Breast epithelium (tissue), 4 donors: ENCODE results near the gene FMN1. TPM values are rescaled to one million over a fixed set of nuclear protein-coding genes. Genes with fewer than 3 reads are reported as not detected.

Experiments used
- DNase-seq, 2 donors: peaks; one replicate each; pipeline ENCODE4 v3.0.0-alpha.2; 2019; ENCODE audit warnings: low spot score in 2 of 2
- H3K27ac ChIP-seq, 2 donors: fragments of 200-600 bp; sonication (generic) in 1 of 2; one replicate each; pipeline ENCODE4 v1.5.1; 2016 to 2019; ENCODE audit warnings: mild to moderate bottlenecking in 1 of 2
- H3K27me3 ChIP-seq, 2 donors: fragments of 200-600 bp; sonication (generic) in 1 of 2; one replicate each; pipeline versions ENCODE4 v1.5.1 to v1.6.0; 2017 to 2019; ENCODE audit warnings: control low read depth in 1 of 2, mild to moderate bottlenecking in 1 of 2
- H3K36me3 ChIP-seq: fragments of 200-600 bp; one replicate; pipeline ENCODE4 v1.5.1; 2019
- H3K4me1 ChIP-seq, 2 donors: fragments of 200-600 bp; sonication (generic); one replicate each; pipeline ENCODE4 v1.5.1; 2016 to 2019; ENCODE audit warnings: control low read depth in 1 of 2
- H3K4me3 ChIP-seq, 3 donors: fragments of 200-600 bp; sonication (generic); 1 replicate in 2 of 3; 2 replicates in 1 of 3; pipeline ENCODE4 v1.5.1; 2016 to 2019; ENCODE audit warnings: mild to moderate bottlenecking in 3 of 3, moderate library complexity in 2 of 3
- H3K9me3 ChIP-seq, 2 donors: fragments of 200-600 bp; sonication (generic) in 1 of 2; one replicate each; pipeline ENCODE4 v1.5.1; 2016 to 2019; ENCODE audit warnings: control low read depth in 1 of 2
- CTCF ChIP-seq, 3 donors: fragments of 450-650 bp; IDR thresholded peaks; one replicate each; pipeline ENCODE4 v1.5.1; 2016 to 2017; ENCODE audit warnings: antibody characterized with exemption in 3 of 3, mild to moderate bottlenecking in 3 of 3, moderate library complexity in 3 of 3
- POLR2A ChIP-seq: fragments of 450-650 bp; IDR thresholded peaks from one replicate; pipeline ENCODE4 v1.6.1; 2016; ENCODE audit warnings: antibody characterized with exemption, mild to moderate bottlenecking, moderate library complexity
- POLR2AphosphoS5 ChIP-seq, 3 donors: sonication (generic); formaldehyde crosslinking; IDR thresholded peaks; one replicate each; pipeline ENCODE4 v1.6.1; 2017; ENCODE audit warnings: antibody characterized with exemption in 3 of 3
- intact Hi-C: fragments of 100-400 bp; cut with DNase I; formaldehyde crosslinking; loops from one replicate; pipeline ENCODE4 v1.15.1; 2023; ENCODE audit warnings: low total_unique reads
- total RNA-seq, 3 donors: library from RNA; depleted of rRNA; stranded (reverse); fragments of >200 nt; gene quantifications; one replicate each; pipeline ENCODE4 v1.1.0, GENCODE V29; 2016

Gene FMN1
- total RNA-seq, 3 donors from 2014 or later: 33.1 to 56.8 (median 50.7) TPM

- no peak for DNase-seq
- intact Hi-C loops: no loop called here
- no peaks in the 10 kb centered on the region for H3K27me3 ChIP-seq
- no peaks in the 10 kb centered on the region for H3K9me3 ChIP-seq
- TF ChIP-seq POLR2A (no peak), POLR2AphosphoS5 (IDR thresholded peaks at IDR 0.05) (no peak), CTCF (IDR thresholded peaks at IDR 0.05) (no peak)
- H3K27ac ChIP-seq: no peak overlapping the region
- H3K36me3 ChIP-seq: no peaks in the 10 kb centered on the region
- no peak overlapping the region for H3K4me3 ChIP-seq
- no peaks in the 10 kb centered on the region for H3K4me1 ChIP-seq
These were observed 338.6 kb downstream of the FMN1 start for GRCh38 chr15:32855942-32856341.

GRCh38 chr15:32853592-32853991 lies 340.9 kb downstream of the FMN1 start:
- Histone ChIP-seq H3K4me3 (no peak overlapping the region), H3K27me3 (no peaks in the 10 kb centered on the region), H3K4me1 (no peaks in the 10 kb centered on the region), H3K36me3 (no peaks in the 10 kb centered on the region), H3K9me3 (no peaks in the 10 kb centered on the region), H3K27ac (no peak overlapping the region)
- intact Hi-C loops: no loop called here
- TF ChIP-seq POLR2A (no peak), POLR2AphosphoS5 (IDR thresholded peaks at IDR 0.05) (no peak), CTCF (IDR thresholded peaks at IDR 0.05) (no peak)
- no peak for DNase-seq

GRCh38 chr15:32852771-32853170 lies 341.7 kb downstream of the FMN1 start:
- no peaks in the 10 kb centered on the region for H3K36me3 ChIP-seq
- H3K4me1 ChIP-seq: no peaks in the 10 kb centered on the region
- TF ChIP-seq POLR2AphosphoS5 (IDR thresholded peaks at IDR 0.05) (no peak), CTCF (IDR thresholded peaks at IDR 0.05) (no peak), POLR2A (no peak)
- H3K4me3 ChIP-seq: no peak overlapping the region
- no peak for DNase-seq
- H3K27me3 ChIP-seq: no peaks in the 10 kb centered on the region
- H3K9me3 ChIP-seq: no peaks in the 10 kb centered on the region
- H3K27ac ChIP-seq: no peak overlapping the region
- intact Hi-C loops: no loop called here

- TF ChIP-seq CTCF (IDR thresholded peaks at IDR 0.05) (no peak), POLR2AphosphoS5 (IDR thresholded peaks at IDR 0.05) (no peak), POLR2A (no peak)
- H3K27ac ChIP-seq: no peak overlapping the region
- intact Hi-C loops: no loop called here
- DNase-seq: no peak
- H3K9me3 ChIP-seq: no peaks in the 10 kb centered on the region
- H3K27me3 ChIP-seq: no peaks in the 10 kb centered on the region
- no peaks in the 10 kb centered on the region for H3K36me3 ChIP-seq
- H3K4me3 ChIP-seq: no peak overlapping the region
- H3K4me1 ChIP-seq: no peaks in the 10 kb centered on the region
These were observed 342.5 kb downstream of the FMN1 start for GRCh38 chr15:32852017-32852416.

GRCh38 chr15:32851572-32851971 lies 342.9 kb downstream of the FMN1 start:
- no peaks in the 10 kb centered on the region for H3K4me1 ChIP-seq
- no peak overlapping the region for H3K27ac ChIP-seq
- DNase-seq: no peak
- intact Hi-C loops: no loop called here
- no peaks in the 10 kb centered on the region for H3K36me3 ChIP-seq
- H3K9me3 ChIP-seq: no peaks in the 10 kb centered on the region
- TF ChIP-seq POLR2AphosphoS5 (IDR thresholded peaks at IDR 0.05): no peak
- no peak for TF ChIP-seq CTCF (IDR thresholded peaks at IDR 0.05)
- TF ChIP-seq POLR2A: no peak
- no peaks in the 10 kb centered on the region for H3K27me3 ChIP-seq
- no peak overlapping the region for H3K4me3 ChIP-seq
